ENCODE results near the gene PGC. TPM values are rescaled to one million over a fixed set of nuclear protein-coding genes. Genes with fewer than 3 reads are reported as not detected.

PGC gene
- total RNA-seq, 4 donors from 2014 or later, result 0.62 TPM; not detected in 3

DNA sequence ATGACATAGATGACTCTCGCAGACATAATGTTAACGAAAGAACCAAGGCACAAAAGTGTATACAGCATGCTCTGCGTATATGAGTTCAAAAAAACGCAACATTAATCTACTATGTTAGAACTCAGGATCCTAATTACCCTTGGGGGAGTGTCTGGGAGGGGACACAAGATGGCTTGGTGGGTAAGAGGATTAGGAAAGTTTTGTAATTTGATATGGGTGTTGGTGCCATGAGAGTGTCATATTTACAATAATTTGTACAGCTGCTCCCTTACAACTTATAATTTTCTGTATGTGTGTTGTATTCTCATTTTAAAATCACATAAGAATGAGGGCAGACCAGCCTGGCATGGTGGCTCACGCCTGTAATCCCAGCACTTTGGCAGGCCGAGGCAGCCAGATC lies 50.4 kb downstream of the PGC start:
- peaks cover 0 to 19% of the 10 kb centered on the region in 2 donors for H3K36me3 ChIP-seq

DNA sequence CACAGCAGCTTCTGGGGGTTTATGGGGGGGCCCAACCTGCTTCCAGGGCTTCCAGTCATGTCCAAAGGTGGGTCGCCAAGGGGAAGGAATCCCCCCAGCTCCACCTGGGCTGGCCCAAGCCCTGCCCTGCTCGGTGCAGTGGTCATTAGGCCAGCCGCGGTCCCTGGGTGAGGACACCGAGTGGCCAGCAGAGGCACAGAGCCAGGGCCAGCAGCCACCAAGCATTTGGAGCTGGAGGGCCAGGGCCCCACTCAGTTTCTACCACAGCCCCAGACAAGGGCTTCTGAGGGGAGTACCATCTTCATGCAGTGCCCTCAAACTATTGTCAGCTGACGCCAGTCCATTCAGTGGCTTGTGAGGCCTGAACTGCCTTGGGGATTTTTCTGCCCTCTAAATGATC lies 51.4 kb downstream of the PGC start:
- TF ChIP-seq, protein P1, sequence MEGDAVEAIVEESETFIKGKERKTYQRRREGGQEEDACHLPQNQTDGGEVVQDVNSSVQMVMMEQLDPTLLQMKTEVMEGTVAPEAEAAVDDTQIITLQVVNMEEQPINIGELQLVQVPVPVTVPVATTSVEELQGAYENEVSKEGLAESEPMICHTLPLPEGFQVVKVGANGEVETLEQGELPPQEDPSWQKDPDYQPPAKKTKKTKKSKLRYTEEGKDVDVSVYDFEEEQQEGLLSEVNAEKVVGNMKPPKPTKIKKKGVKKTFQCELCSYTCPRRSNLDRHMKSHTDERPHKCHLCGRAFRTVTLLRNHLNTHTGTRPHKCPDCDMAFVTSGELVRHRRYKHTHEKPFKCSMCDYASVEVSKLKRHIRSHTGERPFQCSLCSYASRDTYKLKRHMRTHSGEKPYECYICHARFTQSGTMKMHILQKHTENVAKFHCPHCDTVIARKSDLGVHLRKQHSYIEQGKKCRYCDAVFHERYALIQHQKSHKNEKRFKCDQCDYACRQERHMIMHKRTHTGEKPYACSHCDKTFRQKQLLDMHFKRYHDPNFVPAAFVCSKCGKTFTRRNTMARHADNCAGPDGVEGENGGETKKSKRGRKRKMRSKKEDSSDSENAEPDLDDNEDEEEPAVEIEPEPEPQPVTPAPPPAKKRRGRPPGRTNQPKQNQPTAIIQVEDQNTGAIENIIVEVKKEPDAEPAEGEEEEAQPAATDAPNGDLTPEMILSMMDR (IDR thresholded peaks at IDR 0.05), result no peak
- TF ChIP-seq EP300 (IDR thresholded peaks at IDR 0.05), result no peak
- no peak for TF ChIP-seq POLR2A (IDR thresholded peaks at IDR 0.05)
- TF ChIP-seq POLR2AphosphoS5 (IDR thresholded peaks at IDR 0.05), result no peak
- peaks cover 0 to 24% of the 10 kb centered on the region in 2 donors for H3K36me3 ChIP-seq
- no peak overlapping the region for H3K4me3 ChIP-seq
- H3K9me3 ChIP-seq, result no peaks in the 10 kb centered on the region
- no peak for ATAC-seq
- WGBS, 2 donors (ENCODE audit: low coverage in 1 of 2), result 100% methylated on average over 1 of the region's 6 CpGs; no CpG with 5 or more reads in 1 of the 2 donors
- H3K27me3 ChIP-seq, result no peaks in the 10 kb centered on the region
- no peak overlapping the region for H3K27ac ChIP-seq
- H3K4me1 ChIP-seq, result peaks cover 0 to 55% (median 5%) of the 10 kb centered on the region in 3 donors

More for the DNA sequence above, 50.4 kb downstream of the PGC start:
- Histone ChIP-seq H3K27me3 (no peaks in the 10 kb centered on the region), H3K9me3 (no peaks in the 10 kb centered on the region), H3K4me3 (no peak overlapping the region), H3K27ac (no peak overlapping the region), H3K4me1 (peaks cover 0 to 62% (median 5%) of the 10 kb centered on the region in 3 donors)
- ATAC-seq, result no peak
- TF ChIP-seq, protein P1 (IDR thresholded peaks at IDR 0.05), result no peak
- TF ChIP-seq EP300 (IDR thresholded peaks at IDR 0.05), result no peak
- no peak for TF ChIP-seq POLR2AphosphoS5 (IDR thresholded peaks at IDR 0.05)
- TF ChIP-seq POLR2A (IDR thresholded peaks at IDR 0.05), result no peak
- WGBS, 2 donors (ENCODE audit: low coverage in 1 of 2), result 94 to 98% methylated on average over 4 to 5 of the region's 6 CpGs

DNA sequence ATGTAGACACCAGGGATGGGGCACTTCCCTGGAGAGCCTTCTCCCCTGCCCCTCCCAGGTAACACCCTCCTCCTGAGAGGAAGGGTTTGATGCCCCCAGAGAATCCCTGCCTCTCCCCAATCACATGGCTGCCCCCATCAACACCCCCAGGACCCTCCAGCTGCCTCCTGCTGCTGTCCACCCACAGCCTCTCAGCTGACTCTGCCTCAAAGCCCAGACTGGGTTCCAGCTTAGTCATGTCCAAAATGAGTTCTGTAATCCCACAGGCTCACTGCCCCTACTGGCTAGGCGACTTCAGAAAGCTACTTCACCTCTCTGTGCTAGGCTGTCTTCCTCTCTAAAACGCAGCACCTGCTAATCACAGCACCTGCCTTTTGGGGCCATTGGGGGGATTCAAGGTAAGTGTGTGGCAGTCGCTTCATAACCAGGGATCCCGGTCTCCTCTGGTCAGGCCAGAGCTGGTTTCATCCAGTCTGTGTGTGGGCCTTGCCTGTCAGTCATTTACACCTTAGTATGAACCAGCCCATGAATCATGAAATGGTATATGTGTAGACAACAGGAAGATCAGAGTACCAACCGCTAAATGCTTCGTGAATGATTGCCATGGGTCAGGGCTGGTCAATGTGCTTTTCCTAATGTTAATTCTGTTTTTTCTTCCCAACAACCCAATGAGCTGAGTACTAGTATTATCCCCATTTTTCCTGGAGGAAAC lies 52.2 kb downstream of the PGC start:
- H3K36me3 ChIP-seq, result peaks cover 0 to 32% of the 10 kb centered on the region in 2 donors
- no peak overlapping the region for H3K4me3 ChIP-seq
- WGBS, 2 donors (ENCODE audit: low coverage in 1 of 2), result 97 to 100% methylated on average over 2 to 3 of the region's 6 CpGs
- TF ChIP-seq POLR2AphosphoS5 (IDR thresholded peaks at IDR 0.05), result no peak
- no peak for TF ChIP-seq EP300 (IDR thresholded peaks at IDR 0.05)
- no peak for TF ChIP-seq POLR2A (IDR thresholded peaks at IDR 0.05)
- TF ChIP-seq, protein P1 (IDR thresholded peaks at IDR 0.05), result no peak
- no peaks in the 10 kb centered on the region for H3K27me3 ChIP-seq
- H3K27ac ChIP-seq, result no peak overlapping the region
- H3K4me1 ChIP-seq, result peaks cover 0 to 51% (median 0%) of the 10 kb centered on the region in 3 donors
- H3K9me3 ChIP-seq, result no peaks in the 10 kb centered on the region
- no peak for ATAC-seq

DNA sequence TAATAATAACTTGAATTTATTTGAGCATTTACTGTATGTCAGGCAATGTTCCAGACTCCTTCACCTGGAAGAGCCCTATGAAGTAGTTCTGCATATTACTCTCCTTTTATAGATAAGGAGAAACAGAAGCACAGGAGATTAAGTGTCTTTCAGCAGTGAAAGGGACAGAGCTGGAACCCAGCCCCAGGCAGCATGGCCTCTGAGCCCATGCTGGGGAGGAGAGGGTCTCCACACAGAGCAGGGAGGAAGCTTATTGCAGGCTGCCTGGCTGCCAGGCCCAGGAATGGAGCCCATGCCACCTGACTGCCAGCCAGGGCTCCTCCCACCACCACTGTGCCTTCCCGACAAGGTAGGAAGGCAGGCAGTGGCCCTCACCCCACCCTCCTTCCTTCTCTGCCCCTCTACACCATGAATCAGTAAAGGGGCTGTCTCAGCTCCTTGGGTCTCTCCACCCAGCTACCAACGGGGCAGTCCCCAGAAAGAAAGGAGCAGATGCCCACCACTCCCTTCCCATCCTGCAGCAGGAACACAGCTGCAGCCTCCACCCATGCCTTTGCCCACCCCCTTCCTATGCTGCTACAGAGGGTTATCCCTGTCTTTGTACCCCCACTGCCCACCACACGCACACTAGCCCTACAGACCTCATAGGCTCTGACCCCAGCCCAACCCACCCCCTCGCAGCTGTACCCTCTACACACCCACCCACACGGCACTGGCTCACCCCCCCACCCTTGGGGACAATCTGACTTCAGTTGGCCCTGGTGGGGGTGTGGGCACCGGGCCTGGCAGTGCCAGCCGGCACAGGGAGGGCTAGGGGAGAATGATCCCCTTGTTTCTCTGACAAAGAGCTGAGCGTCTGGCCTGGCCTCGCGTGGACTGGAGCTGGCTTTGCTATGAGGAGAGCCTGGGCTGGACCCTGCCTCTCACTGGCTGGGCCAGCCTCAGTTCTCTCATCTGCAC lies 53.6 kb downstream of the PGC start:
- Histone ChIP-seq H3K4me3 (no peak overlapping the region), H3K27me3 (no peaks in the 10 kb centered on the region), H3K36me3 (peaks cover 0 to 37% of the 10 kb centered on the region in 2 donors), H3K27ac (no peak overlapping the region), H3K9me3 (no peaks in the 10 kb centered on the region), H3K4me1 (peaks cover 0 to 37% (median 0%) of the 10 kb centered on the region in 3 donors)
- WGBS, 2 donors (ENCODE audit: low coverage in 1 of 2), result 20% methylated on average over 1 of the region's 10 CpGs; no CpG with 5 or more reads in 1 of the 2 donors
- TF ChIP-seq POLR2A (IDR thresholded peaks at IDR 0.05), result no peak
- TF ChIP-seq, protein P1 (IDR thresholded peaks at IDR 0.05), result no peak
- no peak for TF ChIP-seq POLR2AphosphoS5 (IDR thresholded peaks at IDR 0.05)
- TF ChIP-seq EP300 (IDR thresholded peaks at IDR 0.05), result no peak
- no peak for ATAC-seq
